ENCODE data around the gene ALOX5AP. TPM values are rescaled to one million over a fixed set of nuclear protein-coding genes. Genes with fewer than 3 reads are reported as not detected.

ALOX5AP gene
- polyA plus RNA-seq, 4 donors, result 3.9 to 5.6 (median 4.9) TPM

- no peak for DNase-seq (ENCODE audit: low read depth in 4 of 4, low spot score in 2 of 4)
Observed at GRCh38 chr13:30712536-30713532, 22.5 kb upstream of the ALOX5AP start.

GRCh38 chr13:30714629-30715371 is 20.5 kb upstream of the ALOX5AP start:
- DNase-seq (ENCODE audit: low read depth in 4 of 4, low spot score in 2 of 4), result no peak

GRCh38 chr13:30715372-30715756 is 20.0 kb upstream of the ALOX5AP start:
- DNase-seq (ENCODE audit: low read depth in 4 of 4, low spot score in 2 of 4), result no peak

- DNase-seq (ENCODE audit: low read depth in 4 of 4, low spot score in 2 of 4), result no peak
Observed at GRCh38 chr13:30715837-30716236, 19.5 kb upstream of the ALOX5AP start.

- DNase-seq (ENCODE audit: low read depth in 4 of 4, low spot score in 2 of 4), result no peak
Observed at GRCh38 chr13:30718661-30719524, 16.4 kb upstream of the ALOX5AP start.

- no peak for DNase-seq (ENCODE audit: low read depth in 4 of 4, low spot score in 2 of 4)
Observed at GRCh38 chr13:30719525-30719914, 15.8 kb upstream of the ALOX5AP start.

GRCh38 chr13:30720172-30720869 is 15.0 kb upstream of the ALOX5AP start:
- no peak for DNase-seq (ENCODE audit: low read depth in 4 of 4, low spot score in 2 of 4)

- no peak for DNase-seq (ENCODE audit: low read depth in 4 of 4, low spot score in 2 of 4)
Observed at GRCh38 chr13:30721936-30722335, 13.4 kb upstream of the ALOX5AP start.

GRCh38 chr13:30722361-30722760 is 13.0 kb upstream of the ALOX5AP start:
- no peak for DNase-seq (ENCODE audit: low read depth in 4 of 4, low spot score in 2 of 4)

GRCh38 chr13:30724778-30725177 is 10.6 kb upstream of the ALOX5AP start:
- no peak for DNase-seq (ENCODE audit: low read depth in 4 of 4, low spot score in 2 of 4)

GRCh38 chr13:30725326-30726085 is 9.8 kb upstream of the ALOX5AP start:
- DNase-seq (ENCODE audit: low read depth in 4 of 4, low spot score in 2 of 4), result no peak

GRCh38 chr13:30726192-30726591 is 9.2 kb upstream of the ALOX5AP start:
- DNase-seq (ENCODE audit: low read depth in 4 of 4, low spot score in 2 of 4), result no peak

- DNase-seq (ENCODE audit: low read depth in 4 of 4, low spot score in 2 of 4), result no peak
Observed at GRCh38 chr13:30727491-30728355, 7.6 kb upstream of the ALOX5AP start.

GRCh38 chr13:30729801-30730200 is 5.5 kb upstream of the ALOX5AP start:
- DNase-seq (ENCODE audit: low read depth in 4 of 4, low spot score in 2 of 4), result no peak

- no peak for DNase-seq (ENCODE audit: low read depth in 4 of 4, low spot score in 2 of 4)
Observed at GRCh38 chr13:30730526-30730925, 4.8 kb upstream of the ALOX5AP start.

GRCh38 chr13:30731361-30732045 is 3.8 kb upstream of the ALOX5AP start:
- DNase-seq (ENCODE audit: low read depth in 4 of 4, low spot score in 2 of 4), result no peak

- no peak for DNase-seq (ENCODE audit: low read depth in 4 of 4, low spot score in 2 of 4)
Observed at GRCh38 chr13:30732046-30732390, 3.3 kb upstream of the ALOX5AP start.

- no peak for DNase-seq (ENCODE audit: low read depth in 4 of 4, low spot score in 2 of 4)
Observed at GRCh38 chr13:30734439-30734838, 904 bp upstream of the ALOX5AP start.

Measured in left renal cortex interstitium (tissue), 4 donors.